H7 (cell line): ENCODE results near the gene ADAMTSL1. TPM values are rescaled to one million over a fixed set of nuclear protein-coding genes. Genes with fewer than 3 reads are reported as not detected.

ENCODE experiments used
- DNase-seq: peaks from one replicate; pipeline ENCODE4 v3.0.0; 2012
- H3K27me3 ChIP-seq: 2 replicates; pipeline ENCODE4 v1.6.0; 2011; ENCODE audit warnings: mild to moderate bottlenecking, low read length; ENCODE audit not compliant: control insufficient read depth, insufficient read depth
- H3K36me3 ChIP-seq: replicated peaks from 2 replicates; pipeline ENCODE4 v1.5.1; 2011; ENCODE audit warnings: low read length; ENCODE audit not compliant: control insufficient read depth, insufficient read depth
- H3K4me3 ChIP-seq: 2 replicates; pipeline ENCODE4 v1.5.1; 2011; ENCODE audit warnings: low read depth, mild to moderate bottlenecking, control low read depth, low read length, moderate library complexity; ENCODE audit not compliant: insufficient read depth
- total RNA-seq: library from RNA; depleted of rRNA; stranded (reverse); fragments of >200 nt; shearing (Covaris generic); gene quantifications from 2 replicates; pipeline ENCODE4 v1.2.3, GENCODE V29; 2014

The ADAMTSL1 gene
- total RNA-seq, 1 experiment from 2014 or later: 1.8 TPM

- H3K36me3 ChIP-seq: no peaks in the 10 kb centered on the region
- H3K27me3 ChIP-seq: no peaks in the 10 kb centered on the region
- H3K4me3 ChIP-seq: no peak overlapping the region
- DNase-seq: no peak
These were observed 254.0 kb downstream of the ADAMTSL1 start for GRCh38 chr9:18727904-18728303.

- H3K36me3 ChIP-seq: no peaks in the 10 kb centered on the region
- no peak for DNase-seq
- no peak overlapping the region for H3K4me3 ChIP-seq
- H3K27me3 ChIP-seq: no peaks in the 10 kb centered on the region
These were observed 254.7 kb downstream of the ADAMTSL1 start for GRCh38 chr9:18728642-18729041.

- Histone ChIP-seq H3K36me3 (no peaks in the 10 kb centered on the region), H3K4me3 (no peak overlapping the region), H3K27me3 (no peaks in the 10 kb centered on the region)
- DNase-seq: no peak
These were observed 256.3 kb downstream of the ADAMTSL1 start for GRCh38 chr9:18730241-18730640.

GRCh38 chr9:18739127-18739526, 265.2 kb downstream of the ADAMTSL1 start:
- Histone ChIP-seq H3K36me3 (no peaks in the 10 kb centered on the region), H3K4me3 (no peak overlapping the region), H3K27me3 (no peaks in the 10 kb centered on the region)
- no peak for DNase-seq

GRCh38 chr9:18739641-18740318, 265.8 kb downstream of the ADAMTSL1 start:
- DNase-seq: no peak
- H3K36me3 ChIP-seq: no peaks in the 10 kb centered on the region
- no peaks in the 10 kb centered on the region for H3K27me3 ChIP-seq

GRCh38 chr9:18741359-18741758, 267.4 kb downstream of the ADAMTSL1 start:
- Histone ChIP-seq H3K27me3 (no peaks in the 10 kb centered on the region), H3K36me3 (no peaks in the 10 kb centered on the region), H3K4me3 (no peak overlapping the region)
- no peak for DNase-seq

More at GRCh38 chr9:18739641-18740318, 265.8 kb downstream of the ADAMTSL1 start:
- no peak overlapping the region for H3K4me3 ChIP-seq

GRCh38 chr9:18741945-18742344, 268.0 kb downstream of the ADAMTSL1 start:
- DNase-seq: no peak
- Histone ChIP-seq H3K27me3 (no peaks in the 10 kb centered on the region), H3K4me3 (no peak overlapping the region), H3K36me3 (no peaks in the 10 kb centered on the region)

GRCh38 chr9:18743421-18743820, 269.5 kb downstream of the ADAMTSL1 start:
- Histone ChIP-seq H3K4me3 (no peak overlapping the region), H3K36me3 (no peaks in the 10 kb centered on the region), H3K27me3 (no peaks in the 10 kb centered on the region)
- no peak for DNase-seq

GRCh38 chr9:18743971-18744370, 270.0 kb downstream of the ADAMTSL1 start:
- no peaks in the 10 kb centered on the region for H3K27me3 ChIP-seq
- no peak overlapping the region for H3K4me3 ChIP-seq
- DNase-seq: no peak
- H3K36me3 ChIP-seq: no peaks in the 10 kb centered on the region

GRCh38 chr9:18745710-18746109, 271.8 kb downstream of the ADAMTSL1 start:
- Histone ChIP-seq H3K36me3 (no peaks in the 10 kb centered on the region), H3K27me3 (no peaks in the 10 kb centered on the region), H3K4me3 (no peak overlapping the region)
- no peak for DNase-seq

- DNase-seq: no peak
- no peaks in the 10 kb centered on the region for H3K27me3 ChIP-seq
- no peaks in the 10 kb centered on the region for H3K36me3 ChIP-seq
- no peak overlapping the region for H3K4me3 ChIP-seq
These were observed 272.7 kb downstream of the ADAMTSL1 start for GRCh38 chr9:18746631-18747030.

GRCh38 chr9:18747595-18747994, 273.6 kb downstream of the ADAMTSL1 start:
- Histone ChIP-seq H3K4me3 (no peak overlapping the region), H3K36me3 (no peaks in the 10 kb centered on the region), H3K27me3 (no peaks in the 10 kb centered on the region)
- no peak for DNase-seq

GRCh38 chr9:18748251-18748701, 274.3 kb downstream of the ADAMTSL1 start:
- no peaks in the 10 kb centered on the region for H3K27me3 ChIP-seq
- no peak for DNase-seq
- H3K36me3 ChIP-seq: no peaks in the 10 kb centered on the region
- H3K4me3 ChIP-seq: no peak overlapping the region

- DNase-seq: no peak
- no peak overlapping the region for H3K4me3 ChIP-seq
- no peaks in the 10 kb centered on the region for H3K36me3 ChIP-seq
- H3K27me3 ChIP-seq: no peaks in the 10 kb centered on the region
These were observed 275.8 kb downstream of the ADAMTSL1 start for GRCh38 chr9:18749711-18750110.

GRCh38 chr9:18753904-18754303, 280.0 kb downstream of the ADAMTSL1 start:
- no peaks in the 10 kb centered on the region for H3K36me3 ChIP-seq
- DNase-seq: no peak
- H3K27me3 ChIP-seq: no peaks in the 10 kb centered on the region
- no peak overlapping the region for H3K4me3 ChIP-seq

GRCh38 chr9:18754537-18754936, 280.6 kb downstream of the ADAMTSL1 start:
- Histone ChIP-seq H3K27me3 (no peaks in the 10 kb centered on the region), H3K36me3 (no peaks in the 10 kb centered on the region), H3K4me3 (no peak overlapping the region)
- no peak for DNase-seq
